GM21423 (cell line): Measurements from ENCODE around the gene NRDE2.

Source experiments
- ATAC-seq: cut with Tn5 transposase; IDR thresholded peaks from one replicate; pipeline ENCODE4 v1.9.1; 2021; ENCODE audit warnings: mild to moderate bottlenecking, moderate library complexity; ENCODE audit not compliant: unreplicated experiment

NRDE2 gene

GRCh38 chr14:90297876-90298629 is 33.7 kb downstream of the NRDE2 start:
- no peak for ATAC-seq

GRCh38 chr14:90296641-90297040 is 35.1 kb downstream of the NRDE2 start:
- ATAC-seq: no peak

GRCh38 chr14:90295870-90296516 is 35.7 kb downstream of the NRDE2 start:
- ATAC-seq: no peak

GRCh38 chr14:90294872-90295271 is 36.9 kb downstream of the NRDE2 start:
- ATAC-seq: no peak

- ATAC-seq: no peak
Observed at GRCh38 chr14:90293766-90294730, 37.7 kb downstream of the NRDE2 start.

- ATAC-seq: no peak
Observed at GRCh38 chr14:90291699-90292098, 40.0 kb downstream of the NRDE2 start.

- no peak for ATAC-seq
Observed at GRCh38 chr14:90290337-90291011, 41.3 kb downstream of the NRDE2 start.

- ATAC-seq: peak; percentile 95
Observed at GRCh38 chr14:90288651-90289355, 42.9 kb downstream of the NRDE2 start.

- no peak for ATAC-seq
Observed at GRCh38 chr14:90287791-90288190, 44.0 kb downstream of the NRDE2 start.

GRCh38 chr14:90281756-90282155 is 50.0 kb downstream of the NRDE2 start:
- ATAC-seq: no peak

- no peak for ATAC-seq
Observed at GRCh38 chr14:90281261-90281660, 50.5 kb downstream of the NRDE2 start.

GRCh38 chr14:90280096-90280495 is 51.6 kb downstream of the NRDE2 start:
- no peak for ATAC-seq

- no peak for ATAC-seq
Observed at GRCh38 chr14:90278199-90279175, 53.3 kb downstream of the NRDE2 start.

- ATAC-seq: no peak
Observed at GRCh38 chr14:90277581-90278198, 54.1 kb downstream of the NRDE2 start.

- no peak for ATAC-seq
Observed at GRCh38 chr14:90276646-90277367, 54.9 kb downstream of the NRDE2 start.

GRCh38 chr14:90275820-90276219 is 55.9 kb downstream of the NRDE2 start:
- no peak for ATAC-seq

GRCh38 chr14:90275458-90275814 is 56.3 kb downstream of the NRDE2 start:
- ATAC-seq: no peak
